ENCODE measurements around the gene TRPM1.

- TF ChIP-seq CTCF (IDR thresholded peaks at IDR 0.05), result no peak
- TF ChIP-seq POLR2A (IDR thresholded peaks at IDR 0.05), result no peak
These were observed 33.5 kb downstream of the TRPM1 start for GRCh38 chr15:31067890-31068603.
